H1 (cell line): ENCODE results near the gene PTPN2. TPM values are rescaled to one million over a fixed set of nuclear protein-coding genes. Genes with fewer than 3 reads are reported as not detected.

Experiments used
- CTCF ChIA-PET: fragments of 300-600 bp; sonication (Branson Sonifier 250); formaldehyde crosslinking; loops from one replicate; lab custom pipeline; 2021; ENCODE audit not compliant: partially characterized antibody; lab: Charles Lee
- POLR2A ChIA-PET: fragments of 300-600 bp; sonication (Branson Sonifier 250); formaldehyde crosslinking; loops from one replicate; lab custom pipeline; 2021; ENCODE audit warnings: inconsistent platforms; ENCODE audit not compliant: partially characterized antibody; lab: Charles Lee
- DNase-seq, 2 experiments: peaks; one replicate each; pipeline versions ENCODE4 v3.0.0 to v3.0.0-alpha.2; 2010 to 2022; ENCODE audit warnings: low spot score in 2 of 2, low read depth in 1 of 2, mixed read lengths in 1 of 2
- FAIRE-seq: peaks from 2 replicates; lab custom pipeline; 2011; peaks lifted over from hg19 to GRCh38; lab: Jason Lieb, UNC
- H2AFZ ChIP-seq: 2 replicates; pipeline ENCODE4 v1.8.1; 2012; ENCODE audit warnings: low read length, inconsistent platforms
- H2AK5ac ChIP-seq: 2 replicates; pipeline ENCODE4 v1.6.1; 2013; ENCODE audit warnings: low read depth, low read length
- H2BK120ac ChIP-seq: replicated peaks from 2 replicates; pipeline ENCODE3; 2013; ENCODE audit warnings: low read depth, low read length, inconsistent platforms
- H2BK12ac ChIP-seq: 2 replicates; pipeline ENCODE4 v1.6.1; 2013; ENCODE audit warnings: low read depth, low read length
- H2BK15ac ChIP-seq: 2 replicates; pipeline ENCODE4 v1.6.1; 2013; ENCODE audit warnings: low read length
- H2BK20ac ChIP-seq: 2 replicates; pipeline ENCODE4 v1.6.1; 2013; ENCODE audit warnings: low read length
- H2BK5ac ChIP-seq: 2 replicates; pipeline ENCODE4 v1.6.1; 2013; ENCODE audit warnings: low read depth, low read length
- H3K14ac ChIP-seq: 2 replicates; pipeline ENCODE4 v1.6.1; 2013; ENCODE audit warnings: inconsistent platforms; ENCODE audit not compliant: insufficient read length
- H3K18ac ChIP-seq: 2 replicates; pipeline ENCODE4 v1.6.1; 2013; ENCODE audit warnings: low read length; ENCODE audit errors: extremely low read depth
- H3K23ac ChIP-seq: 2 replicates; pipeline ENCODE4 v1.6.1; 2013; ENCODE audit warnings: inconsistent platforms; ENCODE audit not compliant: insufficient read length
- H3K23me2 ChIP-seq: 2 replicates; pipeline ENCODE4 v1.6.1; 2013; ENCODE audit warnings: low read depth, low read length
- H3K27ac ChIP-seq: 2 replicates; pipeline ENCODE4 v1.6.1; 2011; ENCODE audit warnings: low read depth, low read length, inconsistent platforms
- H3K27me3 ChIP-seq, 4 experiments: replicated peaks in 1 of 4; 1 replicate in 1 of 4; 2 replicates in 3 of 4; pipeline versions ENCODE4 v1.6.1 to v1.8.1; 2011 to 2013; ENCODE audit warnings: low read length in 3 of 4, mild to moderate bottlenecking in 3 of 4, inconsistent platforms in 2 of 4, mixed read lengths in 2 of 4, moderate library complexity in 1 of 4; ENCODE audit not compliant: control insufficient read depth in 3 of 4, insufficient read depth in 3 of 4; ENCODE audit errors: extremely low read depth in 1 of 4
- H3K36me3 ChIP-seq, 4 experiments: 2 replicates each; pipeline versions ENCODE4 v1.6.1 to v1.8.1; 2011 to 2013; ENCODE audit warnings: mild to moderate bottlenecking in 4 of 4, low read length in 3 of 4, moderate library complexity in 2 of 4, control low read depth in 1 of 4, inconsistent platforms in 1 of 4; ENCODE audit not compliant: insufficient read depth in 4 of 4, control insufficient read depth in 2 of 4
- H3K4ac ChIP-seq: replicated peaks from 2 replicates; pipeline ENCODE3; 2013; ENCODE audit warnings: low read length, low read depth, mixed read lengths, inconsistent platforms; ENCODE audit not compliant: insufficient read length
- H3K4me1 ChIP-seq, 4 experiments: replicated peaks in 1 of 4; 1 replicate in 1 of 4; 2 replicates in 3 of 4; pipeline versions ENCODE4 v1.6.1 to v1.8.1; 2011 to 2013; ENCODE audit warnings: low read length in 3 of 4, inconsistent platforms in 2 of 4, mixed read lengths in 1 of 4; ENCODE audit not compliant: insufficient read depth in 4 of 4, control insufficient read depth in 3 of 4
- H3K4me2 ChIP-seq, 2 experiments: 2 replicates each; pipeline versions ENCODE4 v1.6.1 to v1.8.1; 2011 to 2013; ENCODE audit warnings: low read depth in 2 of 2, low read length in 2 of 2, control low read depth in 1 of 2, inconsistent platforms in 1 of 2, mild to moderate bottlenecking in 1 of 2; ENCODE audit not compliant: insufficient read depth in 1 of 2
- H3K4me3 ChIP-seq, 4 experiments: fragments of 200-600, 300-600 bp in 1 of 4; sonication (generic), shearing (Covaris generic), sonication (Bioruptor Twin) in 1 of 4; 2 replicates each; pipeline versions ENCODE4 v1.5.1 to v1.8.1; 2011 to 2016; ENCODE audit warnings: low read length in 4 of 4, low read depth in 3 of 4, control low read depth in 2 of 4, inconsistent platforms in 2 of 4, mild to moderate bottlenecking in 2 of 4, mixed read lengths in 1 of 4, moderate library complexity in 1 of 4; ENCODE audit not compliant: insufficient read depth in 2 of 4; ENCODE audit errors: extremely low read depth in 1 of 4
- H3K56ac ChIP-seq: replicated peaks from 2 replicates; pipeline ENCODE3; 2013; ENCODE audit warnings: low read depth, mild to moderate bottlenecking, mixed read lengths, low read length, inconsistent platforms; ENCODE audit not compliant: insufficient read length
- H3K79me1 ChIP-seq: 2 replicates; pipeline ENCODE4 v1.6.1; 2013; ENCODE audit warnings: low read depth, low read length, control low read depth
- H3K79me2 ChIP-seq, 2 experiments: 2 replicates each; pipeline versions ENCODE4 v1.6.1 to v1.8.1; 2012 to 2013; ENCODE audit warnings: low read length in 2 of 2, mild to moderate bottlenecking in 2 of 2, inconsistent platforms in 1 of 2; ENCODE audit not compliant: insufficient read depth in 2 of 2, control insufficient read depth in 1 of 2
- H3K9ac ChIP-seq, 4 experiments: replicated peaks in 1 of 4; 1 replicate in 1 of 4; 2 replicates in 3 of 4; pipeline versions ENCODE4 v1.6.1 to v1.8.1; 2011 to 2013; ENCODE audit warnings: low read depth in 3 of 4, low read length in 3 of 4, control low read depth in 2 of 4, mild to moderate bottlenecking in 2 of 4, moderate library complexity in 2 of 4, inconsistent platforms in 1 of 4; ENCODE audit errors: extremely low read depth in 1 of 4
- H3K9me3 ChIP-seq, 2 experiments: 2 replicates each; pipeline versions ENCODE4 v1.6.1 to v1.8.1; 2012 to 2013; ENCODE audit warnings: mild to moderate bottlenecking in 2 of 2, moderate library complexity in 2 of 2, control low read depth in 1 of 2, inconsistent platforms in 1 of 2, low read depth in 1 of 2, low read length in 1 of 2, mixed read lengths in 1 of 2; ENCODE audit not compliant: insufficient read depth in 2 of 2
- H4K20me1 ChIP-seq, 2 experiments: replicated peaks in 1 of 2; 2 replicates each; pipeline versions ENCODE3 to v1.8.1; 2011 to 2013; ENCODE audit warnings: inconsistent platforms in 2 of 2, low read length in 2 of 2, mild to moderate bottlenecking in 1 of 2; ENCODE audit not compliant: insufficient read depth in 2 of 2, control insufficient read depth in 1 of 2
- H4K5ac ChIP-seq: 2 replicates; pipeline ENCODE4 v1.6.1; 2013; ENCODE audit warnings: low read length, low read depth, mixed read lengths, inconsistent platforms; ENCODE audit not compliant: insufficient read length
- H4K8ac ChIP-seq: 2 replicates; pipeline ENCODE4 v1.8.0; 2013; ENCODE audit warnings: mild to moderate bottlenecking, moderate library complexity, low read length, inconsistent platforms; ENCODE audit not compliant: insufficient read depth; ENCODE audit errors: extremely low read depth
- H4K91ac ChIP-seq: replicated peaks from 2 replicates; pipeline ENCODE3; 2013; ENCODE audit warnings: low read length, mixed read lengths, inconsistent platforms; ENCODE audit not compliant: insufficient read length
- BRCA1 ChIP-seq: IDR thresholded peaks from 2 replicates; pipeline ENCODE4 v1.6.1; 2012; ENCODE audit warnings: low read depth, low read length, improper control_type of control experiment
- EZH2 ChIP-seq: fragments of 200-600 bp; sonication (generic); IDR thresholded peaks from 2 replicates; pipeline ENCODE4 v1.7.1; 2012; ENCODE audit warnings: low read depth, mild to moderate bottlenecking, moderate library complexity, low read length, inconsistent platforms; ENCODE audit not compliant: severe bottlenecking
- RFX5 ChIP-seq: IDR thresholded peaks from 2 replicates; pipeline ENCODE4 v1.6.1; 2011; ENCODE audit warnings: low read depth, low read length, improper control_type of control experiment, borderline replicate concordance
- SAP30 ChIP-seq: fragments of 300-600 bp; sonication (generic); IDR thresholded peaks from 2 replicates; pipeline ENCODE4 v1.7.1; 2012; ENCODE audit warnings: low read length, moderate library complexity, mild to moderate bottlenecking, inconsistent platforms; ENCODE audit not compliant: insufficient read depth, insufficient replicate concordance
- SIRT6 ChIP-seq: IDR thresholded peaks from one replicate; pipeline ENCODE4 v1.7.1; 2012; ENCODE audit warnings: low read length, inconsistent platforms
- SIX5 ChIP-seq: IDR thresholded peaks from 2 replicates; pipeline ENCODE4 v1.6.1; 2011; ENCODE audit warnings: mild to moderate bottlenecking, low read depth, low read length
- SP2 ChIP-seq: IDR thresholded peaks from 2 replicates; pipeline ENCODE4 v1.6.1; 2012; ENCODE audit warnings: mild to moderate bottlenecking, low read length, inconsistent platforms
- TAF7 ChIP-seq: optimal IDR thresholded peaks from 2 replicates; pipeline ENCODE3; 2011; ENCODE audit warnings: low read depth, mild to moderate bottlenecking, inconsistent platforms, low read length, moderate library complexity, borderline replicate concordance
- WGBS, 2 experiments: shearing (Covaris generic) in 1 of 2; methylation state at CpG; one replicate each; pipeline versions ENCODE4 v1.1.6 to v1.1.7; 2013 to 2015; ENCODE audit warnings: low lambda C conversion rate in 2 of 2, mixed read lengths in 2 of 2, inconsistent platforms in 1 of 2, low coverage in 1 of 2, missing lambda C conversion rate in 1 of 2; ENCODE audit not compliant: insufficient replicate concordance in 2 of 2, insufficient coverage in 1 of 2, insufficient read length in 1 of 2; ENCODE audit errors: extremely low coverage in 1 of 2, missing lambda C conversion rate in 1 of 2; 5-methylcytosine and 5-hydroxymethylcytosine counted together
- polyA plus RNA-seq, 7 experiments: library from polyadenylated mRNA; depleted of rRNA in 3 of 7; stranded (reverse) in 5 of 7; unstranded in 2 of 7; fragments of >200 nt in 5 of 7; fragments of 200-250 nt in 2 of 7; gene quantifications; 1 replicate in 5 of 7; 2 replicates in 1 of 7; 4 replicates in 1 of 7; pipeline versions ENCODE4 v1.2.1 to v1.2.3, GENCODE V29; 2011 to 2013; ENCODE audit warnings: missing spikeins in 2 of 7, mixed read lengths in 2 of 7
- total RNA-seq: library from RNA; stranded (reverse); fragmentation: NEBNext Ultra II Directional; extraction: Animal tissue kit (Norgen Biotek cat#: 25700); gene quantifications from 2 replicates; pipeline ENCODE4 v1.2.1, GENCODE V29; 2021

The PTPN2 gene
- total and polyA plus RNA-seq, 2 of the 8 experiments (the other 6 are each of a cell fraction or from before 2014, with no cell fraction given), result 16.4 to 54.0 TPM

DNA sequence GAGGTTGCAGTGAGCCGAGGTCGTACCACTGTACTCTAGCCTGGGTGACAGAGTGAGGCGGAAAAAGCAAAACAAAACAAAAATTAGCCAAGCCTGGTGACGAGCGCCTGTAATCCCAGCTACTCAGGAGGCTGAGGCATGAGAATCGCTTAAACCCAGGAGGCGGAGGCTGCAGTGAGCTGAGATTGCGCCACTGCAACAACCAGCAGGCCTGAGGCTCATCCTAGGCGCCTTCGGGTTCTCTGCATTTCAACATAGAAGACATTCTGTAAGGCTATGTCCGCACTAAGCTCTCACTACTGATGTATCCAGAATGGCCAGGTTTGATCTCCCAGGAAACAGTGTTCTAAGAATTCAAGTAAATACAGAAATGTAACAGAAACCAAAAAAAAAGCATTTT, 23.5 kb downstream of the PTPN2 start:
- Histone ChIP-seq H3K23ac (no peak overlapping the region), H3K23me2 (no peaks in the 10 kb centered on the region; the same call in 1 of the 2 replicates), H3K56ac (no peak overlapping the region), H3K79me1 (peaks cover 2% of the 10 kb centered on the region; the same call in 1 of the 2 replicates), H3K4me3 (no peak overlapping the region), H2BK5ac (no peak overlapping the region), H3K79me2 (peaks cover 3 to 84% of the 10 kb centered on the region in 2 experiments; a peak in 3 of 4 replicates), H3K36me3 (peaks cover 0 to 8% (median 1%) of the 10 kb centered on the region in 4 experiments; a peak in 5 of 8 replicates), H3K27me3 (no peaks in the 10 kb centered on the region), H4K8ac (no peak overlapping the region), H2BK120ac (no peak overlapping the region), H4K20me1 (peaks cover 0 to 4% of the 10 kb centered on the region in 2 experiments), H3K18ac (no peak overlapping the region), H2AFZ (no peak overlapping the region), H3K9me3 (no peaks in the 10 kb centered on the region), H2BK20ac (no peak overlapping the region), H2BK15ac (no peak overlapping the region), H3K27ac (no peak overlapping the region), H3K14ac (no peak overlapping the region), H3K4me1 (peaks cover 0 to 14% (median 5%) of the 10 kb centered on the region in 4 experiments; a peak in 5 of 7 replicates), H4K91ac (no peak overlapping the region), H3K9ac (no peak overlapping the region), H3K4me2 (no peak overlapping the region), H4K5ac (no peak overlapping the region), H2BK12ac (no peak overlapping the region), H3K4ac (no peak overlapping the region), H2AK5ac (no peak overlapping the region)
- ChIA-PET CTCF (interaction anchor here (0.9 to 1.2 kb wide), 3 partner anchors 16 to 31 kb away, joined by 3 read pairs; no protein-coding TSS in a partner anchor), POLR2A (no interaction called here)
- TF ChIP-seq EZH2 (no peak), BRCA1 (no peak), SAP30 (no peak), SIX5 (no peak), RFX5 (no peak), SIRT6 (no peak), TAF7 (no peak), SP2 (no peak)
- DNase-seq, result no peak
- 94% methylated on average over 11 of the region's 11 CpGs; no CpG with 5 or more reads in 1 of the 2 experiments for WGBS, 2 experiments
- FAIRE-seq, result no peak
